ENCODE results near the gene TSPAN14. TPM values are rescaled to one million over a fixed set of nuclear protein-coding genes. Genes with fewer than 3 reads are reported as not detected.
"Not testable (repeated sequence)": the region's sequence is repeated elsewhere in the genome, so short reads cannot be mapped to it uniquely, and the experiment has no call there.

TSPAN14 gene
- total RNA-seq, 4 donors from 2014 or later = 18.9 to 72.9 (median 55.8) TPM

DNA sequence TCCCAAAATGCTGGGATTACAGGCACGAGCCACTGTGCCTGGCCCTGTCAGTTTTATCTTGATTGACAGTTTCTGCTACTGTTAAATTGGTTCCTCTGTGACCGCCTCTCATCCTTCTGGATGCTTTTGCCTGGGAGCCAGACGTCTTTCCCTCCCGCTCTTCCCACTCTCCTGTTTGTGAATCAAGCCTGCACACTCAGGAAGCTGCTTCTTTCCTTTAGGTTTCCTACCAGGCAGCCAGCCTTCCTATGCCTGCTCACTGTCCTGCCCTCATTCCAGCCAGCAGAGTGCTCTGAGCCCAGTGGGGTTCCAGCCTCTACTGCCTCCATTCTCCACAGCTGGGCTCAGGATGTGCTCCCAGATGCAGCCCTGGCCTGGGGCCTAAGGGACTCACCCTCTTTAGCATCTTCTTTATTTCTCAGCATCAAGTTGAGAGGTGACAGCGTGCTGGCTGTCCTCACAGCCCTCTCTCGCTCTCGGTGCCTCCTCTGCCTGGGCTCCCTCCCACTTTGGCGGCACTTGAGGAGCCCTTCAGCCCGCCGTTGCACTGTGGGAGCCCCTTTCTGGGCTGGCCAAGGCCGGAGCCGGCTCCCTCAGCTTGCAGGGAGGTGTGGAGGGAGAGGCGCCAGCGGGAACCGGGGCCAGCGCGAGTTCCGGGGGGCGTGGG lies 88.7 kb downstream of the TSPAN14 start:
- 94% methylated on average over 19 of the region's 19 CpGs; no CpG with 5 or more reads in 1 of the 2 donors for WGBS, 2 donors (ENCODE audit: low coverage in 1 of 2)
- Histone ChIP-seq H3K9me3 (no peaks in the 10 kb centered on the region), H3K4me1 (peaks cover 0 to 6% (median 0%) of the 10 kb centered on the region in 4 donors), H3K27me3 (no peaks in the 10 kb centered on the region), H3K27ac (no peak overlapping the region), H3K4me3 (no peak overlapping the region), H3K36me3 (no peaks in the 10 kb centered on the region)
- DNase-seq = no peak
- in situ Hi-C loops (cut with MboI; ENCODE audit: low pct_ligation_motif_present in 1 of 4, low pct_unique_long_range_greater_than_20kb in 1 of 4, low sequenced_read_pairs in 3 of 4) (no loop called here), intact Hi-C loops (cut with DNase I; ENCODE audit: low total_unique reads) (no loop called here)
- TF ChIP-seq EP300 (IDR thresholded peaks at IDR 0.05; ENCODE audit: low read depth) (no peak), POLR2A (IDR thresholded peaks at IDR 0.05) (no peak), POLR2AphosphoS5 (IDR thresholded peaks at IDR 0.05) (no peak)
- TF ChIP-seq, protein P1, sequence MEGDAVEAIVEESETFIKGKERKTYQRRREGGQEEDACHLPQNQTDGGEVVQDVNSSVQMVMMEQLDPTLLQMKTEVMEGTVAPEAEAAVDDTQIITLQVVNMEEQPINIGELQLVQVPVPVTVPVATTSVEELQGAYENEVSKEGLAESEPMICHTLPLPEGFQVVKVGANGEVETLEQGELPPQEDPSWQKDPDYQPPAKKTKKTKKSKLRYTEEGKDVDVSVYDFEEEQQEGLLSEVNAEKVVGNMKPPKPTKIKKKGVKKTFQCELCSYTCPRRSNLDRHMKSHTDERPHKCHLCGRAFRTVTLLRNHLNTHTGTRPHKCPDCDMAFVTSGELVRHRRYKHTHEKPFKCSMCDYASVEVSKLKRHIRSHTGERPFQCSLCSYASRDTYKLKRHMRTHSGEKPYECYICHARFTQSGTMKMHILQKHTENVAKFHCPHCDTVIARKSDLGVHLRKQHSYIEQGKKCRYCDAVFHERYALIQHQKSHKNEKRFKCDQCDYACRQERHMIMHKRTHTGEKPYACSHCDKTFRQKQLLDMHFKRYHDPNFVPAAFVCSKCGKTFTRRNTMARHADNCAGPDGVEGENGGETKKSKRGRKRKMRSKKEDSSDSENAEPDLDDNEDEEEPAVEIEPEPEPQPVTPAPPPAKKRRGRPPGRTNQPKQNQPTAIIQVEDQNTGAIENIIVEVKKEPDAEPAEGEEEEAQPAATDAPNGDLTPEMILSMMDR (IDR thresholded peaks at IDR 0.05) = no peak

DNA sequence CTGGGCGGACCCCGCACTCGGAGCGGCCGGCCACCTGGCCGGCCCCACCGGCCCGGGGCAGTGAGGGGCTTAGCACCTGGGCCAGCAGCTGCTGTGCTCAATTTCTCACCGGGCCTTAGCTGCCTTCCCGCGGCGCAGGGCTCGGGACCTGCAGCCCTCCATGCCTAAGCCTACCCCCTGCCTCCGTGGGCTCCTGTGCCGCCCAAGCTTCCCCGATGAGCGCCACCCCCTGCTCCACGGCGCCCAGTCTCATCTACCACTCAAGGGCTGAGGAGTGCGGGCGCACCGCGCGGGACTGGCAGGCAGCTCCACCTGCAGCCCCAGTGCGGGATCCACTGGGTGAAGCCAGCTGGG lies 89.2 kb downstream of the TSPAN14 start:
- H3K4me3 ChIP-seq; H3K27ac ChIP-seq; in situ Hi-C loops (cut with MboI; ENCODE audit: low pct_ligation_motif_present in 1 of 4, low pct_unique_long_range_greater_than_20kb in 1 of 4, low sequenced_read_pairs in 3 of 4); H3K27me3 ChIP-seq; H3K4me1 ChIP-seq; intact Hi-C loops (cut with DNase I; ENCODE audit: low total_unique reads); DNase-seq; H3K9me3 ChIP-seq; H3K36me3 ChIP-seq: not testable (repeated sequence)
- 98% methylated on average over 20 of the region's 25 CpGs; no CpG with 5 or more reads in 1 of the 2 donors for WGBS, 2 donors (ENCODE audit: low coverage in 1 of 2)

DNA sequence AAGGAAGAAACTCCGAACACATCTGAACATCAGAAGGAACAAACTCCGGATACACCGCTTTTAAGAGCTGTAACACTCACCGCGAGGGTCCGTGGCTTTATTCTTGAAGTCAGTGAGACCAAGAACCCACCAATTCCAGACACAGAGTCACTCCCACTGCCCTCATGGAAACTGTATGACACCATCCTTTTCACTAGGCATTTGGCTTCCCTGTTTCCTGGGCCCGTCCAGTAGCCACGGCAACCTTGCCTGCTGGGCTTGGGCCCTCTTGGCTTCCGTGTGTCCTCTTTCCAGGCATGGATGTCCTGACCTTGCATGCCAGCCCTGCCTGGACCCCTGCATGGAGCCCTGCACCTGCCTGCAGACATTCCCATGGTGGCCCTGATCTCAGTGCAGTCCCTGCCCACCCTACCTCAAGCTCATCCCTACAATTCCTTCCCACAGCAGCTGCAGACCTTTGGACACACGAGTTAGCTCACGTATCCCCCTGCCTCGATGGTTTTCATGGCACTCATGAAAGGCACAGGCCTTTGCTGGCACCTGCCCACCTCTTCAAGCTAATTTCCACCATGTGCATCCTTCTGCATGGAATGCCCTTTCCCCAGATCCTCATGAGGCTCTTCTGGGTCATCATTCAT lies 90.3 kb downstream of the TSPAN14 start:
- in situ Hi-C loops (cut with MboI; ENCODE audit: low pct_ligation_motif_present in 1 of 4, low pct_unique_long_range_greater_than_20kb in 1 of 4, low sequenced_read_pairs in 3 of 4) = no loop called here
- H3K4me1 ChIP-seq = peaks cover 0 to 6% (median 0%) of the 10 kb centered on the region in 4 donors
- no peak overlapping the region for H3K4me3 ChIP-seq
- H3K27me3 ChIP-seq = no peaks in the 10 kb centered on the region
- intact Hi-C loops (cut with DNase I; ENCODE audit: low total_unique reads) = no loop called here
- H3K27ac ChIP-seq = no peak overlapping the region
- no peaks in the 10 kb centered on the region for H3K36me3 ChIP-seq
- WGBS, 2 donors (ENCODE audit: low coverage in 1 of 2) = 88 to 91% methylated on average over 7 to 12 of the region's 12 CpGs
- H3K9me3 ChIP-seq = no peaks in the 10 kb centered on the region
- TF ChIP-seq POLR2AphosphoS5 (IDR thresholded peaks at IDR 0.05) (no peak), POLR2A (IDR thresholded peaks at IDR 0.05) (no peak), EP300 (IDR thresholded peaks at IDR 0.05; ENCODE audit: low read depth) (no peak)
- TF ChIP-seq, protein P1 (IDR thresholded peaks at IDR 0.05) = no peak
- no peak for DNase-seq

DNA sequence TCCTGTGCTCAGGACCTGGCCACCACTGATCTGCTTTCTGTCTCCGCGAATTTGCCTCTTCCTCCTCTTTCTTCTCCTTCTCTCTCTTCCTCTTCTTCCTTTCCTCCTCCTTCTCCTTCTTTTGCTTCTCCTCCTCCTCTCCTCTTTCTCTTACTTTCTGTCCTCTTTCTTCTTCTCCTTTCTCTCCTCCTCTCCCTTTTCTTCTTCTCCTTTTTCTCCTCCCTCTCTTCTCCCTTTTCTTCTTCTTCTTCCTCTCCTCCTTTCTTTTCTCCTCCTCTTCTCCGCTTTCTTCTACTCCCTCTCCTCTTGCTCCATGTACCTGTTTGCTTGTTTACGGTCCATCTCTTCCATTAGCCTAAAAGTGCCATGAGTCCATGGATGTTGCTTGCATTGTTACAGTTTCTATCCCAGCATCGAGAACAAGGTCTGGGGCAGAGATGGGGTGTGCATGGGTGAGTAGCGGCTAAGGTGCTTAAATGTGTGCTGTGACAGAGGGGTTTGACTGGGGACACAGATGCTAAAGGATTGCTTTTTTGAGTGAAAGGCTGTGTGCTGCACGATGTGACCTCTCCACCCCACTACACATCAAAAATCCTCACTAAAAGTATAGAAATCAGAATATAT lies 91.3 kb downstream of the TSPAN14 start:
- Histone ChIP-seq H3K27me3 (no peaks in the 10 kb centered on the region), H3K27ac (no peak overlapping the region), H3K9me3 (no peaks in the 10 kb centered on the region), H3K4me1 (peaks cover 0 to 6% (median 0%) of the 10 kb centered on the region in 4 donors), H3K4me3 (no peak overlapping the region), H3K36me3 (no peaks in the 10 kb centered on the region)
- WGBS, 2 donors (ENCODE audit: low coverage in 1 of 2) = 88% methylated on average over 7 of the region's 7 CpGs
- TF ChIP-seq, protein P1 (IDR thresholded peaks at IDR 0.05) = no peak
- TF ChIP-seq EP300 (IDR thresholded peaks at IDR 0.05; ENCODE audit: low read depth) (no peak), POLR2AphosphoS5 (IDR thresholded peaks at IDR 0.05) (no peak), POLR2A (IDR thresholded peaks at IDR 0.05) (no peak)
- DNase-seq = no peak
- intact Hi-C loops (cut with DNase I; ENCODE audit: low total_unique reads) (no loop called here), in situ Hi-C loops (cut with MboI; ENCODE audit: low pct_ligation_motif_present in 1 of 4, low pct_unique_long_range_greater_than_20kb in 1 of 4, low sequenced_read_pairs in 3 of 4) (no loop called here)
